GM06990 (cell line): Measurements from ENCODE around the gene NT5C2.
"Not testable (repeated sequence)": the region's sequence is repeated elsewhere in the genome, so short reads cannot be mapped to it uniquely, and the experiment has no call there.

ENCODE experiments used
- DNase-seq: peaks from one replicate; pipeline ENCODE4 v3.0.0-alpha.2; 2011; ENCODE audit not compliant: insufficient read length; ENCODE audit errors: extremely low read depth
- H3K27me3 ChIP-seq: replicated peaks from 2 replicates; pipeline ENCODE4 v1.6.0; 2011; ENCODE audit warnings: low read length; ENCODE audit not compliant: control insufficient read depth, insufficient read depth
- H3K36me3 ChIP-seq: 2 replicates; pipeline ENCODE4 v1.5.1; 2011; ENCODE audit warnings: low read length; ENCODE audit not compliant: control insufficient read depth, insufficient read depth
- H3K4me3 ChIP-seq: replicated peaks from 2 replicates; pipeline ENCODE4 v1.5.1; 2011; ENCODE audit warnings: low read depth, mild to moderate bottlenecking, control low read depth, low read length
- CTCF ChIP-seq: IDR thresholded peaks from 2 replicates; pipeline ENCODE4 v1.5.1; 2011; ENCODE audit warnings: low read length, control low read depth, mild to moderate bottlenecking, inconsistent platforms; ENCODE audit not compliant: insufficient read depth, poor library complexity, severe bottlenecking

The NT5C2 gene

GRCh38 chr10:103067956-103068355 lies 125.1 kb downstream of the NT5C2 start:
- H3K4me3 ChIP-seq = no peak overlapping the region
- TF ChIP-seq CTCF = no peak
- H3K27me3 ChIP-seq = no peaks in the 10 kb centered on the region
- no peaks in the 10 kb centered on the region; the same call in 1 of the 2 replicates for H3K36me3 ChIP-seq
- no peak for DNase-seq

GRCh38 chr10:103067484-103067883 lies 125.6 kb downstream of the NT5C2 start:
- no peak for TF ChIP-seq CTCF
- no peaks in the 10 kb centered on the region; the same call in 1 of the 2 replicates for H3K36me3 ChIP-seq
- no peak for DNase-seq
- no peak overlapping the region for H3K4me3 ChIP-seq
- no peaks in the 10 kb centered on the region for H3K27me3 ChIP-seq

GRCh38 chr10:103067099-103067477 lies 126.0 kb downstream of the NT5C2 start:
- H3K4me3 ChIP-seq, DNase-seq, H3K27me3 ChIP-seq, H3K36me3 ChIP-seq: not testable (repeated sequence)

GRCh38 chr10:103066141-103067098 lies 126.7 kb downstream of the NT5C2 start:
- H3K4me3 ChIP-seq = no peak overlapping the region
- DNase-seq = no peak

GRCh38 chr10:103064956-103065355 lies 128.1 kb downstream of the NT5C2 start:
- H3K27me3 ChIP-seq = no peaks in the 10 kb centered on the region
- no peak for TF ChIP-seq CTCF
- no peaks in the 10 kb centered on the region; the same call in 1 of the 2 replicates for H3K36me3 ChIP-seq
- H3K4me3 ChIP-seq = no peak overlapping the region
- no peak for DNase-seq

More at GRCh38 chr10:103066141-103067098, 126.7 kb downstream of the NT5C2 start:
- TF ChIP-seq CTCF = no peak
- Histone ChIP-seq H3K36me3 (no peaks in the 10 kb centered on the region; the same call in 1 of the 2 replicates), H3K27me3 (no peaks in the 10 kb centered on the region)

GRCh38 chr10:103062854-103063590 lies 130.1 kb downstream of the NT5C2 start:
- no peaks in the 10 kb centered on the region for H3K27me3 ChIP-seq
- no peak for TF ChIP-seq CTCF
- no peak for DNase-seq

More at GRCh38 chr10:103062854-103063590, 130.1 kb downstream of the NT5C2 start:
- no peaks in the 10 kb centered on the region; the same call in 1 of the 2 replicates for H3K36me3 ChIP-seq
- no peak overlapping the region for H3K4me3 ChIP-seq
